GM19035 (cell line): ENCODE measurements around the gene CDH4.
"Not testable (repeated sequence)": the region's sequence is repeated elsewhere in the genome, so short reads cannot be mapped to it uniquely, and the experiment has no call there.

Experiments
- ATAC-seq: cut with Tn5 transposase; IDR thresholded peaks from one replicate; pipeline ENCODE4 v1.9.1; 2021; ENCODE audit not compliant: unreplicated experiment

CDH4 gene

DNA sequence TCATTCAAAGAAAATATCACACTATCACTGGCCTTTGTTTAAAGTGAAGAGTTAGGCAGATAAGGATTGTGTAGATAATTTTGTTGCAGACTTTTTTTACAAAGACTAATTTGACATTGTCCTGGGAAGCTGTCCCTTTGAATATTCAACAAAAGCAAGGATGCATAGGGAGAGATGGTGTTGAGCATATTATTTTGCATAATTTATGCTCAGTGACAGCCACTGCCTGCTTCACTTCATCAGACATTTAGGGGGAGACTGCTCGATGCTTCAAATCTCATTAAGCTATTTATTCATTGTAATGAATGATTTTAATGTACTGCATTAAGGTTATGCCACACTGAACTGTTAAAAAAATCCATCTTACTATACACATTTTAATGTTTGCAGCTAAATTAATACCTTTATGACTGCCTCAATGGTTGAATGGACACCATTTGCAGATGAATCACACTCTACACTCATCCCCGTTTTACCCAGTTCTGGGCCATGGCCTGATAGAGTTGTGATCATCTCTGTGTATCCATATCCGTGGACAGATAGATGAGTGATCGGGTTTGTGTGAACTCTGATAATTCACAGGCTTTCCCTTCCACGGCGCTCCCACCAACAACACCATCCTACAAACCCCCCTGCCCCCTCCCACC is 128.0 kb downstream of the CDH4 start:
- ATAC-seq: no peak

DNA sequence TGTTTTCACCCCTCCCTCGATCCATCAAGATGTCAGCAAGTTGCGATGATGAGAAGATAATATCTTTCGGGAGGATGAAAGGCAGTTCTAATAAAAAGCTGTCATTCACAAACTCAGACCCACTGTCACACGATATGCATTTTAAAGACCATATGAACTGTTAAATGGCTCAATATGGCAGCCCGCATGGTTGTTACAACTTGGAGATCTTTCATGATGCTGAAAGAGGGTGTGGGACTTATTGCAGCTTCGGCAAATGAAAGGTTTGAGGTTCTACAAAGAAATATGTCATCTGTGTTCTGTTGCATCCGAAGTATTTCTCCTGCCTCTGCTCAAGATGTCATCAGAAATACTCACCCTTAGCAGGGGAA is 128.5 kb downstream of the CDH4 start:
- no peak for ATAC-seq

DNA sequence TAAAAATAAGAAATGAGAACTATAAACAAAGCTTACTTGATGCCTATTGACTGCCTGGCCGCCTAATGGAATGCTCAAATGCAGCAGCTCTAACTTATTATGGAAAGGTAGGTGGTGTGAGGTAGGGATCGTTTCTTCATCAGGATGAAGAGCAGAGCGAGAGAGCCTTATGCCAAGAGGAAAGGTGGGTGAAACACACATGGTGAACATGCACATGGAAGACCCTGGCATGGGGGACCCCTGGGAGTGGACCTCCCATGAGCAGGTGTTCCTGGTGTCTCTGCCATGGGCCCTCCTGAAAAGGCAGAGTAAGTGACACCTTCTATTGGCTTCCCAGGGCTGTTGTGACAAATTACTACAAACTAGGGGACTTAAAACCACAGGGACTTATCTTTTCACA is 130.1 kb downstream of the CDH4 start:
- no peak for ATAC-seq

DNA sequence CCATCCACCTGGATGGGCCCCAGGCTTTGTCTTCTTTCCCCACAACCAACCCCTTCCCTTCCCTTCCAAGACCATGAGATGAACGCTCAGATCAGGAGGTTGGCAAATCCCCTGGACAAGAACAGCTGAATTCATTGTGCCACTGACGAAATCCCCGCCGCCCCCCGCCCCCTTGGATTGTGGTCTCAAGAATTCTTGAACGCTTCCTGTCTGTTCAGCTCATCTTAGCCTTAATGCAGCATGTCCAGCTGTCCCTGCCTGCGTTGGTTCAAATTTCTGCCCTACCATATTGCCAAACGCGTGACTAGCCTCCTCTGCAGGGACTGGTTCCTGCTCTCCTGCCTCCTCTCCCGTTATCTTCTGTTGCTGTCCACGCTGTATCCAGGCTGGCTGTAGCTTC is 133.2 kb downstream of the CDH4 start:
- no peak for ATAC-seq

DNA sequence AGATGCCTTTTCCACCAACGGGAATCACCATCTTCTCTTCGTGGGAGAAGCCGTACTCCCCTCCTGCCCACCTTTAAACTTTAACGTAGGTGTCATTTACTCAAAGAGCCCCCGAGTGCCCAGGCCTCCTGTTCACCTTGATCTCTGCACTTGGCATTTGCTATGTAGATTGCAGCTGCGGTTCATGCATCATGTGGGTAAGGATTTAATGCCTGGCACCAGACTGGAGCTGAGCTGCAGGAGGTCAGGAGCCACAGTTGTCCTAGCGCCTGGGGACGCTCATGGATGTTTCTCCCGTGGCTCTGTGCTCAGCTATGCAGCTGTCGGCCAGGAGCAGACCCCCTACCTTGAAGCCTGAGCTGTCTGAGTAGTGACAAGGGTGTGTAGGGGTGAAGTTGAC is 133.7 kb downstream of the CDH4 start:
- ATAC-seq: no peak

DNA sequence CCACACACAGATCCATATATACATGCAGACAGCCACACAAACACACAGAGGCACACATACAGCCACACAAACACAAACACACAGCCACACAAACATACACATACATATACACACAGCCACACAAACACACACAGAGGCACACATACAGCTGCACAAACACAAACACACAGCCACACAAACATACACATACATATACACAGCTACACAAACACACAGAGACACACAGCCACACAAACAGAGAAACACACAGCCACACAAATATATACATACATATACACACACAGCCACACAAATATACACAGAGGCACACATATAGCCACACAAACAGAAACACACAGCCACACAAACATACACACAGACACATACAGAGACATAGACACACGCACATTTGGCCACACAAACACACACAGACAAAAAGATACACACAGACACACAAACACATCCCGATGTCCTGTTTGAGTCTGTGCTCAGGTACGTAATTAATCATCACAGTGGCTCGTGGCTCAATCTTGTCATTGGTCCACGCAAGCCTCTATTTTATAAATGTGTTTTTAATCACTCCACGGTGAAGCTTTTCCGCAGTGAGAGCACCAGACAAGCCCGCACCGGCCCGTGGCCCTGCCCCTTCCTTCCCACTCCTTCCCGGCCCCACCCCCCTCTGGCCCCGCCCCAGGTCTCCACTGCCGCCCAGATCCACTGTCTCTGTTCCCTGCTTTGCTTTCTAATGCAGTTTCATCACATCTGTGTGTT is 135.3 kb downstream of the CDH4 start:
- ATAC-seq: no peak

DNA sequence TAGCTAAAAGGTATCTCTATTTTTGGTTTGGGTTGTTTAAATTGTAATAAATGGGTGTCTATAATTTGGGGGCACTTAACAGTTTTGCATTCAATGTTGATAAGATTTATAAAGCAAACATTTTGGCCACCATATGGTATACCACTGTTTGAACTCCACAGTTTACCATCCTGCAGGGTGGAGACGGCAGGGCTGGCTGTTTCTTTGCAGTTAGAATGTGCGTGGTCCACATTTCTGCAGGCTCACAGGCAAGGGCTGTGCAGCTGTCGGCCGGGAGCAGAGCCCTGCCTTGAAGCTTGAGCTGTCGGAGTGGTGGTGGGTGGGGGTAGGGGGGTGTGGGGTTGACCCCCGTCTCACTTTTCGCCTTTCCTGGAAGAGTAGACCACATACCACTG is 135.9 kb downstream of the CDH4 start:
- no peak for ATAC-seq

DNA sequence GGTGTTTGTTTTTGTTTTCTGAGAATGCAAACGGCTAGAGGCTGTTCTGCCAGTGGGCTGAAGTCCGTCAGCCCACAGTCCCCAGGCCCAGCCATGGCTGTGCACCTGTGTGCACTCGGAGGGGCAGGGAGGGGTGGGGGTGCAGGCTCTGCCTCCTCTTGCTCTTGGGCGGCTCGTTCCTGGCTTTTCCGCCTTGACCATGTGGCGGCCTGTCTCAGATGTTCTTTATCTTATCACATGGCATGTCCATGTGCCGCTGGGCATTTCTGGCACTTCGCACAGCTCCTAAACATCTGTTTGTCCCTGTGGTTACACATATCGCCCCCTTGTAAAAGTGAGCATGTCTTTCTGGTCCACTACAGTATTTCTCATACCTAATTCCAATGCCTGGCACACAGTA is 137.0 kb downstream of the CDH4 start:
- no peak for ATAC-seq

DNA sequence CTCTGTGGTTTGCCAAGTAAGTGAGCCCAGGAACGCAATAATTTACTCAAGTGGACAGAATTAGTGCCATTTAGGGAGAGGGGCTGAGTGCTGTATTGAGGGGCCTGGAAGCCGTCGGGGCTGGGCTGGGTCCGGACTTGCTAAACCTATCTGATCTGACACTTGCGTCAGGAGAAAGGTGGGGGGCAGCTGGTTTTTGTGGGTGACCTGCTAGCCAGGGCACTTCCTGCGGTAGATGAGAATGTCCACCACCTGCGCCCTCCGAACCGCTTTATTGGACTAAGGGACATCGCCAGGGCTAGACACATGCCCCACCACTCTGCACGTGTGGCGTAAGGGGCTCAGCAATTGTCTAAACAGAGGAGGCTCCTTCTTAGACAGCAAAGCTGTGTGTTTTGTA is 139.1 kb downstream of the CDH4 start:
- ATAC-seq: no peak

DNA sequence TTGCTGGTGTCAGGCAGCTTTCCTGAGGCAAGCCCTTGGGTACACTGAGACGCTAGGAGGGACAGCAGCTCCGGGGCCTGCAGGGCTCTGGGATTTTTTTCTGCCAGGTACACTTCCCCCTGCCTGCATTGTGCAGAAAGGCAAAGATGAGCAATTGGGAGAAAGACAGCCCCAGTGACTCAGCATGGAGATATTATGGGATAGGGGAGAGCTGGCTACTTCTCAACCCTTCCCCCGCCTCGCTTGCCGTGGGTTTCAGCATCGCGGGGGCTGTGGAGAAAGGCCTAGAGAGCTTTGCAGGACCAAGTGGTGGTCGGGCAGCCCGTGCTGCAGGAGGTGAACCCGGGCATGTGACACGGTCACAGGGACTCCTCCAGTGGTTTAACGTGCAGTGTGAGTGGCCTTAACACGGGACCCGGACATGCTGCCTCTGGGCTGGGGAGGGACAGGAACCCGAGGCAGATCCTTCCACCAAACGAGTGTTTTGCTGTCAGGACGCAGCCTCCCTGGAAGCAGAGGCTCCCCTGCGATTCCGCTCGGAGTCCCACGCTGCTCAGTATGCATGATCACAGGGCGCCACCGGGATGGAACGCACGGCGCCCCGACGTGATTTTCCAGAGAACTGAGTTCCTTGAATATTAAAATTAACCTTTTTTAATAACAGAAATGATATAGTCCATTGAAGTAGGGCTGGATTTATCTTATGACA is 139.9 kb downstream of the CDH4 start:
- no peak for ATAC-seq

DNA sequence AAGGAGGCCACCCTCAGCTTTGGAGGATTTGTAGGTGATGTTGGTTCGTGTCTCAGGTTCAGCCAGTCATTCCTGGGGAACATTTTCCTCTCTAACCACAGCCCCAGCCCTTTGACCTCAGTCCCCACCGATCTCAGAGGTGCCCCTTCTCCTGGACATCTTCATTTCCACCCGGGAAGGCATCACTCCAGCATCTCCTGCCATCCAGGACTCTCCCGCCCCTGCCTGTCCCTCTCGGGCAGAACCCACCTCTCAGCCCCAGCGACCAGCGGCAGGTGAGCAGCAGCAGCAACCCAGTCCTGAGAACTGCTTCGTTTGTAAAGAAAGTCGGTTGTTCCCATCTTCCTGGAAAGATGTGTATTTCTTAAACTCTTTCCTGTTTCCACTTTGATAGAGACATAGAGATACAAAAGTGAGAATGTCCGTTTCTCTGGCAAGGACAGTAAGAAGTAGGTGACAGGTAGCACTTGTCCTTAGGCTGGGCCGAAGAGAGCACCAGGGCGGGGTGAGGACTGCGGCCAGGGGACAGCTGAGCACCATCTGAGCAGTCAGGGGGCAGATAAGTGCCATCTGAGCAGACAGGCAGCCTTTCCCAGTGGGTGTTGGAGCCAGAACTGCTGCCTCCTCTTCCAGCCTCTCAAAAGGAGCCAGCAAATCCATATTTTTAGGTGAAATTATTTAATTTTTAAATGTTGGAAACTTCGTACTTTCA is 142.2 kb downstream of the CDH4 start:
- no peak for ATAC-seq

DNA sequence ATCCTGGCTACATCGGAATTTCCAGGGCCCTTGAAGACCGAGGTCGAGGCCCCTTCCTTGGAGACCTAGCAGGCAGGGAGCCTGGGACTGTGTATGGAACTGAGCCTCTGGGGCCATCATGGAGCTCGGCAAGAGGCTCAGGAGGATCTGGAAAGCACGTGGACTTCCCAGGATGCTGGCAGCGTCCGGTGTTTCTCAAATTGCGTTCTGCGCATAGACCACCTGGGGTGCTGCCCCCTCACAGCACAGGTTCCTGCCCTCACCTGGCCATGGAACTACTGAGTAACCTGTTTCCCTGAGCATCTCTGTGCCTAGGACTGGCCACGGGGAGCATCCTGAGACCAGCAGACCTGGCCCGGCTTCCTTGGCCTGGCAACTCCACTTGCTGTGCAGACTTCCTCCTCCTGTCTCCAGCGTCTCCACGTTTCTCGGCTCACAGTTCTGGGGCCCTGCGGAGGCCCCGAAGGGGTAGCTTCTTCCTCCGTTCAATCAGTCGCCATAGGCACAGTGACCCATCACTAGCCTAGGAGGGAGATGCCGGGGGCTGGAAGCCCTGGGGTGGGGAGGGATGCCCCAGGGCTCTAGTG is 144.3 kb downstream of the CDH4 start:
- ATAC-seq: no peak

DNA sequence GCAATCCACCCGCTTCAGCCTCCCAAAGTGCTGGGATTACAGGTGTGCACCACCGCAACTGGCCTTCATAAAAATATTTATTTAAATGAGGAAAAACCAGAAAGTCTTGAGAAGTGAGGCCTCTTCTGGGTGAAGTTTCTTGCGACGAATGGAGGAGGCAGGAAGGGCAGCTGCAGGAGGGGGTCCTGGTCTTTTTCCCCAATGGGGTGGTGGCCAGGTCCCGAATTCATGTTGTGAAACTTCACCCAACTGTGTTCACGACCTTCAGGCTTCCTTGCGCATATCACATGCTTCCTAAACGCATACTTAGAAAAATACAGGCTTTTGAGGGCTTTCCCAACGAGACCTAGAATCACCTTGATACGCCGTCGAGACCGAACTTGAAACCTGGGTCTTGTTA is 145.1 kb downstream of the CDH4 start:
- ATAC-seq: no peak

DNA sequence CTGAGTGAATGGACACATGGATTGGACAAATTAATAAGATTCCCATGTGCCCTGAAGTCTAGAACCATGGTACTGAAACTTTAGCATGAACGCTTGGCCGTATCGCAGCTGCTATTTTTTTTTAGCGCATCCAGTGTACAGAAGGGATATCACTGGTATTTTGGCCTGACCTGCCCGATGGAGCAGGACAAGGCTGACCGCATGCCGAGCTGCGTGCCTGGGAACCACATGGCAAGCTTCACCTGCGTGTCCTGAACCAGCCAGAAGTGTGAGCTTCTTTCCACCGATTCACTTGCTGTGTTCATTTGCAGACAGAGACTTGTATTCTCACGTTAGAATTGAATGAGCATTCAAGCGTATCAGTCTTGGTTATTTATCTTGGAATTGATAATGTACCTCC is 145.7 kb downstream of the CDH4 start:
- no peak for ATAC-seq

DNA sequence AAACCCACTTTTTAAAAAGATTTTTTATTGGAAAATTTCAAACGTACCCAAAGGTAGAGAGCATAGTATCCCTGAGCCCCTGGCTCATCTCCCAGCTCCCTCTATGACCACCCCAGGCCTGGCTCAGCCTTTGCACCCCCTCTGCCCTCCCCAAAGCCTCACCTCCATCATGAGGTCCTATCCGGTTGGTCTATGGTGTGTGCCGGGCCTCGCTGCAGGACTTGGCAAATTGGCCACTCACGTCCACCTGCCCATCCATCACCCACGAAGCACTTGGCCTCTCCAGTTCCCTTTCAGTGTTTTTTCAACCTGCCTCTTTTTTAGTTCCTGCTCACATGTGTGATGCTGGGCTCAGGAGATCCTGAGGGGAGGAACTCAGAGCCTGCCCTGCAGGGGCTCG is 147.4 kb downstream of the CDH4 start:
- no peak for ATAC-seq

DNA sequence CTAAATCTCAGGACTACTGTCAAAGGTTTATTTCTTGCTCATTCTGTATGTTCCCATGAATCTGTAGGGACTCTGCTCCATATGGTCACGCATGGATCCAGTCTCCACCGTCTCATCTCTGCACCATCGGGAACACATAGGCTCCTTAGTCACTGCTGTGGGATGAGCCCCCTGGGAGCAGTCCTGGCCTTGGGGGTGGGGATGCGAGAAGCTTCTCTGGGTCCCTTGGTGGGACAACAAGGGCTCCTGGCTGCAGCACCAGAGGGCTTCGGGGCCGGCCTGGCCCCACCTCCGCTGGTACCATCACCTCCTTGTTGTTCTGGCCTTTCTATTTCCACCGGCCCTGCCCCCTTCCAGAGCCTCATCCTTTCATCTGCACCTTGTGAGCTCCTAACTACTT is 148.4 kb downstream of the CDH4 start:
- no peak for ATAC-seq

DNA sequence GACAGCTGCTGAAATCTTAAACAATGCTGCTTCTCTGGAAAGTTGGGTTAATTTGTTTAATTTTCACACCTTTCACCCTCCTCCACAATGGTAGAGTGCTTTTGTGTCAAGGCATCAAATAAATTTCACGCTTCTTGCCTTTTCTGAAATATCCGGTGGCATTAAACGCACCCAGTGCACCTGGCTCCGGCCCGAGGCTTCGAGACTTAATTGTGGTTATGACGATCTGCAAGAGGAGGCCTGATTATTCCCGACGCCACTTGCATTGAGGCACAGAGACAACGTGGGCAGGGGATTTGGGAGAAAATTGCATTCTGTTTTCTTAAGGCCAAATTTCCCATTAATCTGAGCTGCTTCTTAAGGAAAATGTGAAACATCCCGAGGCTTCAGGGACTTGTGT is 152.2 kb downstream of the CDH4 start:
- no peak for ATAC-seq

DNA sequence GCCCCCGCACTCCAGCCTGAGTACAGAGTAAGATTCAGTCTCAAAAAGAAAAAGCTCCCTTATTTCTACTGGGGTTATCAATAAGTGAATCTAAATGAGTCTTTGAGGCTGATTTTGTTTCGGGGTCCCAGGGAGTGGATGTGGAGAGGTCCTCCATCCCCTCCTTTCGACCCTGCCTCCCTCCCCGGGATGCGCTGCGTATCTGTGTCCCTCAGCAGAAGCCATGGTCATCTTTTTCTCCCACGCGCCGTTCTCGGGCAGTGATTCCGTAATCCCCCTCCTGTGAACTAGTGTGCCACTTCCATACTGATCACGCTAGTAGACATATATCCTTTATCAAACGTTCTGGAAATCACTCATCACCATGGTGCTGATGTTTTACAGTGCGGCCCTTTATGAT is 152.9 kb downstream of the CDH4 start:
- ATAC-seq: no peak

DNA sequence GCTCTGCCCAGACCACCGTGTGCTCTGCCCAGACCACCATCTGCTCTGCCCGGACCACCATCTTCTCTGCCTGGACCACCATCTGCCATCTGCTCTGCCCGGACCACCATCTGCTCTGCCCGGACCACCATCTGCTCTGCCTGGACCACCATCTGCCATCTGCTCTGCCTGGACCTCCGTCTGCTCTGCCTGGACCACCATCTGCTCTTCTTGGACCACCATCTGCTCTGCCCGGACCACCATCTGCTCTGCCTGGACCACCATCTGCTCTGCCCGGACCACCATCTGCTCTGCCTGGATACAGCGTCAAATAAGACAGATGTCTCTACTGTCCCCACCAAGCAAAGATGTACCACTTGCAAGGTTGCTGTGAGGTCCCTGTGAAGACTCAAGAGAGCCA is 154.7 kb downstream of the CDH4 start:
- not testable (repeated sequence) for ATAC-seq

DNA sequence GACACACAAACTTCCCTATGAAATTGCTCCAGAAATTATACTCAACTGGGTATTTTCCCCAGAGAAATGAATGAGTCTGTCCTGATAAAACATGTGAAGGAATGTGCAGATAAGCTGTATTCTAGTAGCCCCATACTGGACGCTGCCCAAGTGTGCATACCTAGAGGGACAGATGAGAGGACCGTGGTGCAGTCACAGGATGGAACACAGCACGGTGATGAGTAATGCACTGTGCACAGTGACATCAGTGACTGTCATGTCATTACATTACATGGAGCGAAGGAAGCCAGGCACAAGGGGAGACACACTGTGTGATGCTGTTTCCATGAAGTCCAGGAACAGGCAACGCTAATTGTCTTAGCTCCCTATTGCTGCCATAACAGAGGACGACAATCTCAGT is 155.5 kb downstream of the CDH4 start:
- ATAC-seq: no peak

DNA sequence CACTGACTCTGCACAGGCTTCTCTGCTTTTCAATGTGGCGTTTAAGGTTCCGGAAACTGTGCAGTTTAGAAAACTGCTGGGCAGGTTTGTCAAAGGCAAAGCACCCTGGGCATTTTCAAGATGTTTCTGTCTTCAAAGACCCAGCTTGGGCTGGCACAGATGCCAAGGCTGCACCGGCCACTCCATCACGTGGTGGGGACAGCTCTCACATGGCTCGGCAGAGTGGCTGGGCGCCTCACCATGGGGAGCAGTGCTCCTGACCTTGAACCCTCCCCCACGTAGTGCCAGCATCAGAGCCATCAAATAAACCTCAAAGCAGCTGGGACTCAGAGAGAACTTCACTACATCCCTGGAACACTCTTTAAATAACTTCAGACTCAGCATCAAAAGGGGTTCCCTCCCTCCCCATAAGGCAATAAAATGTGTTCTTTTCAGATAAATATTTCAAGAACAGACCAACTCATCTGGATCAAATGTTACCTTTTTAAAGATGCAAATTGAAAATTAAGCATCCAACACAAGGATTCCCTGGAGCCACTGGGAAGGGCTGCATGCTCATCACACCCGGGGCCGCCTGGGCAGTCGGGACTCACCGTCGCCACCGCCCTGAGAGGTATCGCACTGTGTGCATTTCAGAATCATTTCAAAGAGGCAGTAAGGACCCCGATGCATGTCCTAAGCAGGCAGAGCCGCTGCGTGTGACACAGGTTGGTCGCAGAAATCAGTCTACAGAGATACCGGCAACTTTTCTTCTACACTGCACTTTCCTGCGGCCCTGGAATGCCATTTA is 157.1 kb downstream of the CDH4 start:
- no peak for ATAC-seq
